Neural cell (in vitro differentiated cells): Measurements from ENCODE around the gene PHF3. TPM values are rescaled to one million over a fixed set of nuclear protein-coding genes. Genes with fewer than 3 reads are reported as not detected.

Experiments used
- H2AFZ ChIP-seq: fragments of 200-600, 300-800 bp; sonication (generic), shearing (Covaris generic); 2 replicates; pipeline ENCODE4 v1.6.0; 2014; ENCODE audit warnings: low read depth, mild to moderate bottlenecking, antibody characterized with exemption, low read length, moderate library complexity
- H3F3A ChIP-seq: fragments of 200-600 bp; shearing (Covaris generic); 2 replicates; pipeline ENCODE4 v1.6.1; 2016; ENCODE audit warnings: mild to moderate bottlenecking, moderate library complexity, mixed read lengths, antibody characterized with exemption, low read length; ENCODE audit not compliant: insufficient read depth, poor library complexity, severe bottlenecking
- H3K27ac ChIP-seq: fragments of 200-600, 300-800 bp; sonication (generic), shearing (Covaris generic); 2 replicates; pipeline ENCODE4 v1.5.1; 2014; ENCODE audit warnings: mild to moderate bottlenecking, low read length, moderate library complexity
- H3K27me3 ChIP-seq: fragments of 300-800, 200-600 bp; sonication (generic), shearing (Covaris generic); 2 replicates; pipeline ENCODE4 v1.6.0; 2014; ENCODE audit warnings: mild to moderate bottlenecking, low read depth, low read length, moderate library complexity; ENCODE audit not compliant: insufficient read depth
- H3K36me3 ChIP-seq: fragments of 300-800, 200-600 bp; sonication (generic), shearing (Covaris generic); 2 replicates; pipeline ENCODE4 v1.5.1; 2014; ENCODE audit warnings: mild to moderate bottlenecking, antibody characterized with exemption, low read length, moderate library complexity; ENCODE audit not compliant: insufficient read depth
- H3K4me2 ChIP-seq: fragments of 300-800, 200-600 bp; sonication (generic), shearing (Covaris generic); 2 replicates; pipeline ENCODE4 v1.6.0; 2014; ENCODE audit warnings: mild to moderate bottlenecking, low read length
- H3K4me3 ChIP-seq: fragments of 300-800, 200-600 bp; sonication (generic), shearing (Covaris generic); 2 replicates; pipeline ENCODE4 v1.5.1; 2014; ENCODE audit warnings: mild to moderate bottlenecking, low read length, moderate library complexity
- H3K79me2 ChIP-seq: fragments of 200-600 bp; shearing (Covaris generic); replicated peaks from 2 replicates; pipeline ENCODE4 v1.6.0; 2014; ENCODE audit warnings: mild to moderate bottlenecking, low read length, moderate library complexity; ENCODE audit not compliant: insufficient read depth
- H3K9ac ChIP-seq: fragments of 300-800, 200-600 bp; sonication (generic), shearing (Covaris generic); 2 replicates; pipeline ENCODE4 v1.6.1; 2016; ENCODE audit warnings: mild to moderate bottlenecking, low read length, mixed read lengths
- H3K9me2 ChIP-seq: fragments of 200-600 bp; shearing (Covaris generic); 2 replicates; pipeline ENCODE4 v1.6.1; 2016; ENCODE audit warnings: mild to moderate bottlenecking, low read length, mixed read lengths; ENCODE audit not compliant: insufficient read depth
- H3K9me3 ChIP-seq: fragments of 200-600, 300-800 bp; sonication (generic), shearing (Covaris generic); 2 replicates; pipeline ENCODE4 v1.6.1; 2016; ENCODE audit warnings: mild to moderate bottlenecking, mixed run types, low read length, moderate library complexity, mixed read lengths
- H4K20me1 ChIP-seq: fragments of 200-600 bp; shearing (Covaris generic); 2 replicates; pipeline ENCODE4 v1.6.1; 2016; ENCODE audit warnings: mild to moderate bottlenecking, mixed run types; ENCODE audit not compliant: insufficient read depth
- EP300 ChIP-seq: fragments of 450-650 bp; conservative IDR thresholded peaks from 2 replicates; pipeline ENCODE4 v1.6.1; 2014; ENCODE audit warnings: antibody characterized with exemption, mild to moderate bottlenecking, moderate library complexity; ENCODE audit not compliant: poor library complexity, severe bottlenecking
- EZH2 ChIP-seq: fragments of 200-600, 300-800 bp; shearing (Covaris generic), sonication (generic); IDR thresholded peaks from 2 replicates; pipeline ENCODE4 v1.6.1; 2014; ENCODE audit warnings: antibody characterized with exemption, low read length, borderline replicate concordance, mild to moderate bottlenecking; ENCODE audit not compliant: insufficient read depth, poor library complexity, severe bottlenecking
- MXI1 ChIP-seq: fragments of 450-650 bp; conservative IDR thresholded peaks from 2 replicates; pipeline ENCODE4 v1.6.1; 2014; ENCODE audit warnings: antibody characterized with exemption, mild to moderate bottlenecking; ENCODE audit not compliant: poor library complexity, severe bottlenecking
- POLR2AphosphoS5 ChIP-seq: IDR thresholded peaks from 2 replicates; pipeline ENCODE4 v1.6.1; 2012
- RAD21 ChIP-seq: fragments of 450-650 bp; conservative IDR thresholded peaks from 2 replicates; pipeline ENCODE4 v1.6.1; 2014; ENCODE audit warnings: antibody characterized with exemption, mild to moderate bottlenecking, moderate library complexity
- REST ChIP-seq: IDR thresholded peaks from 2 replicates; pipeline ENCODE4 v1.6.1; 2012; ENCODE audit warnings: borderline replicate concordance
- SMC3 ChIP-seq: fragments of 450-650 bp; conservative IDR thresholded peaks from 2 replicates; pipeline ENCODE4 v1.6.1; 2014; ENCODE audit warnings: antibody characterized with exemption, mild to moderate bottlenecking, moderate library complexity; ENCODE audit not compliant: poor library complexity
- TAF1 ChIP-seq: IDR thresholded peaks from 2 replicates; pipeline ENCODE4 v1.6.1; 2012; ENCODE audit warnings: low read depth
- polyA plus RNA-seq: library from polyadenylated mRNA; depleted of rRNA; stranded (reverse); fragments of >200 nt; gene quantifications from 2 replicates; pipeline ENCODE4 v1.2.3, GENCODE V29; 2014
- TF ChIP-seq, protein P1 (sequence below): fragments of 450-650 bp; IDR thresholded peaks from 2 replicates; pipeline ENCODE4 v1.5.1; 2014; ENCODE audit warnings: antibody characterized with exemption, mild to moderate bottlenecking, moderate library complexity; ENCODE audit not compliant: poor library complexity, severe bottlenecking

Gene PHF3
- polyA plus RNA-seq, 1 donor from 2014 or later, result 21.1 TPM

- Histone ChIP-seq H3K79me2 (no peaks in the 10 kb centered on the region), H3F3A (no peaks in the 10 kb centered on the region), H2AFZ (no peak overlapping the region), H3K9me2 (no peaks in the 10 kb centered on the region), H3K4me3 (no peak overlapping the region), H3K4me2 (no peak overlapping the region), H3K27me3 (no peaks in the 10 kb centered on the region), H3K36me3 (no peaks in the 10 kb centered on the region), H4K20me1 (no peaks in the 10 kb centered on the region), H3K27ac (no peak overlapping the region), H3K9ac (no peak overlapping the region), H3K9me3 (no peaks in the 10 kb centered on the region)
- TF ChIP-seq EP300 (no peak), MXI1 (no peak), RAD21 (no peak), POLR2AphosphoS5 (no peak), REST (no peak), EZH2 (no peak), TAF1 (no peak), SMC3 (no peak)
- TF ChIP-seq, protein P1, sequence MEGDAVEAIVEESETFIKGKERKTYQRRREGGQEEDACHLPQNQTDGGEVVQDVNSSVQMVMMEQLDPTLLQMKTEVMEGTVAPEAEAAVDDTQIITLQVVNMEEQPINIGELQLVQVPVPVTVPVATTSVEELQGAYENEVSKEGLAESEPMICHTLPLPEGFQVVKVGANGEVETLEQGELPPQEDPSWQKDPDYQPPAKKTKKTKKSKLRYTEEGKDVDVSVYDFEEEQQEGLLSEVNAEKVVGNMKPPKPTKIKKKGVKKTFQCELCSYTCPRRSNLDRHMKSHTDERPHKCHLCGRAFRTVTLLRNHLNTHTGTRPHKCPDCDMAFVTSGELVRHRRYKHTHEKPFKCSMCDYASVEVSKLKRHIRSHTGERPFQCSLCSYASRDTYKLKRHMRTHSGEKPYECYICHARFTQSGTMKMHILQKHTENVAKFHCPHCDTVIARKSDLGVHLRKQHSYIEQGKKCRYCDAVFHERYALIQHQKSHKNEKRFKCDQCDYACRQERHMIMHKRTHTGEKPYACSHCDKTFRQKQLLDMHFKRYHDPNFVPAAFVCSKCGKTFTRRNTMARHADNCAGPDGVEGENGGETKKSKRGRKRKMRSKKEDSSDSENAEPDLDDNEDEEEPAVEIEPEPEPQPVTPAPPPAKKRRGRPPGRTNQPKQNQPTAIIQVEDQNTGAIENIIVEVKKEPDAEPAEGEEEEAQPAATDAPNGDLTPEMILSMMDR, result no peak
Observed at GRCh38 chr6:63757826-63758225, 122.2 kb downstream of the PHF3 start.

DNA sequence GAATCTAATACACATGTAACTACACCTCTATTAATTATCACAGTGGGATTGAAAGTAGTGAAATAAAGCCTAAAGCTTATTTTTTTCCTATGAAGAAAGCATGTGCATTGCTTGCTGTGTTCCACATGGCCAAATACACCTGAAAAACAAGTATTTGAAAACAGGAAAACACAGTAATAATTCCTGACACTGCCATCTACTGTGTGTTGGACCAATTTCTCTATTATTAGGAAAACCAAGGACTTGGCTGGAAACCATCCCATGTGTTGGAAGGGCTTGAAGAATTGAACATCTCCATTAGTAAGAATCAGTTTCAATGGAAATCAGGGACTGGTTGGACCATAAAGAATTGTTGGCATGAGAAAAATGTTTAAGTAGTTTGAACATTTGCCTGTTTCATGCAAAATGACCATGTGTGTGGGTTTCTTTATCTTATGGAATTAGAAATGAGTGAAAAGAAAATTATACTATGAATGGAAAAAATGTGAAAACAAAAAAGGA is 124.1 kb downstream of the PHF3 start:
- no peak overlapping the region for H3K4me2 ChIP-seq
- no peaks in the 10 kb centered on the region for H3F3A ChIP-seq
- H4K20me1 ChIP-seq, result no peaks in the 10 kb centered on the region
- TF ChIP-seq RAD21 (no peak), EP300 (no peak), REST (no peak), EZH2 (no peak), TAF1 (no peak)
- TF ChIP-seq, protein P1, result no peak
- no peak overlapping the region for H3K27ac ChIP-seq
- H2AFZ ChIP-seq, result no peak overlapping the region
- no peaks in the 10 kb centered on the region for H3K36me3 ChIP-seq
- H3K9me2 ChIP-seq, result no peaks in the 10 kb centered on the region
- no peaks in the 10 kb centered on the region for H3K79me2 ChIP-seq
- H3K4me3 ChIP-seq, result no peak overlapping the region
- H3K9ac ChIP-seq, result no peak overlapping the region
- H3K9me3 ChIP-seq, result no peaks in the 10 kb centered on the region
- no peaks in the 10 kb centered on the region for H3K27me3 ChIP-seq
